Measurements from ENCODE around the gene COMMD9.

GRCh38 chr11:36251823-36252222, 37.4 kb downstream of the COMMD9 start:
- TF ChIP-seq CTCF (conservative IDR thresholded peaks at IDR 0.05; ENCODE audit: low read length) (no peak), EZH2phosphoT487 (IDR thresholded peaks at IDR 0.05; ENCODE audit: borderline replicate concordance) (no peak)
